Karpas-422 (cell line): ENCODE measurements around the gene NFYC. TPM values are rescaled to one million over a fixed set of nuclear protein-coding genes. Genes with fewer than 3 reads are reported as not detected.

Experiments
- DNase-seq: peaks from one replicate; pipeline ENCODE4 v3.0.0-alpha.2; 2015
- H2AFZ ChIP-seq: fragments of 200-600 bp; sonication (generic); 2 replicates; pipeline ENCODE4 v1.6.1; 2014; ENCODE audit warnings: antibody characterized with exemption, low read length, mixed read lengths
- H3K27ac ChIP-seq: fragments of 200-600 bp; sonication (generic); 2 replicates; pipeline ENCODE4 v1.5.1; 2014; ENCODE audit warnings: mild to moderate bottlenecking, low read length, moderate library complexity
- H3K27me3 ChIP-seq: fragments of 200-600 bp; sonication (generic); 2 replicates; pipeline ENCODE4 v1.6.1; 2014; ENCODE audit warnings: low read length, mixed read lengths
- H3K36me3 ChIP-seq: fragments of 200-600 bp; sonication (generic); 2 replicates; pipeline ENCODE4 v1.6.1; 2014; ENCODE audit warnings: low read length, mixed read lengths; ENCODE audit not compliant: insufficient read depth
- H3K4me1 ChIP-seq: fragments of 200-600 bp; sonication (generic); 2 replicates; pipeline ENCODE4 v1.6.1; 2014; ENCODE audit warnings: mild to moderate bottlenecking, low read length, mixed read lengths
- H3K4me2 ChIP-seq: fragments of 200-600 bp; sonication (generic); 2 replicates; pipeline ENCODE4 v1.6.1; 2014; ENCODE audit warnings: low read length, low read depth, mild to moderate bottlenecking; ENCODE audit not compliant: poor library complexity, severe bottlenecking
- H3K4me3 ChIP-seq: fragments of 200-600 bp; sonication (generic); 2 replicates; pipeline ENCODE4 v1.5.1; 2014; ENCODE audit warnings: mild to moderate bottlenecking, antibody characterized with exemption, low read length, mixed read lengths
- H3K79me2 ChIP-seq: fragments of 200-600 bp; sonication (generic); 2 replicates; pipeline ENCODE4 v1.6.1; 2014; ENCODE audit warnings: mild to moderate bottlenecking, low read length, mixed read lengths
- H3K9ac ChIP-seq: fragments of 200-600 bp; sonication (generic); 2 replicates; pipeline ENCODE4 v1.6.0; 2014; ENCODE audit warnings: low read length
- H3K9me2 ChIP-seq: fragments of 200-600 bp; sonication (generic), shearing (Covaris generic); replicated peaks from 2 replicates; pipeline ENCODE4 v1.6.0; 2014; ENCODE audit warnings: mild to moderate bottlenecking, low read length, moderate library complexity; ENCODE audit not compliant: insufficient read depth
- H3K9me3 ChIP-seq: fragments of 300-700, 200-600 bp; sonication (generic); 2 replicates; pipeline ENCODE4 v1.6.1; 2014; ENCODE audit warnings: low read length, mixed read lengths
- H4K20me1 ChIP-seq: fragments of 200-600 bp; sonication (generic); 2 replicates; pipeline ENCODE4 v1.6.1; 2014; ENCODE audit warnings: mild to moderate bottlenecking, antibody characterized with exemption, low read length, low read depth; ENCODE audit not compliant: insufficient read depth
- total RNA-seq: library from RNA; depleted of rRNA; stranded (reverse); fragments of >200 nt; shearing (Covaris generic); gene quantifications from 2 replicates; pipeline ENCODE4 v1.2.3, GENCODE V29; 2014; ENCODE audit warnings: low replicate concordance

NFYC gene
- total RNA-seq, 1 experiment from 2014 or later, result 62.6 TPM

DNA sequence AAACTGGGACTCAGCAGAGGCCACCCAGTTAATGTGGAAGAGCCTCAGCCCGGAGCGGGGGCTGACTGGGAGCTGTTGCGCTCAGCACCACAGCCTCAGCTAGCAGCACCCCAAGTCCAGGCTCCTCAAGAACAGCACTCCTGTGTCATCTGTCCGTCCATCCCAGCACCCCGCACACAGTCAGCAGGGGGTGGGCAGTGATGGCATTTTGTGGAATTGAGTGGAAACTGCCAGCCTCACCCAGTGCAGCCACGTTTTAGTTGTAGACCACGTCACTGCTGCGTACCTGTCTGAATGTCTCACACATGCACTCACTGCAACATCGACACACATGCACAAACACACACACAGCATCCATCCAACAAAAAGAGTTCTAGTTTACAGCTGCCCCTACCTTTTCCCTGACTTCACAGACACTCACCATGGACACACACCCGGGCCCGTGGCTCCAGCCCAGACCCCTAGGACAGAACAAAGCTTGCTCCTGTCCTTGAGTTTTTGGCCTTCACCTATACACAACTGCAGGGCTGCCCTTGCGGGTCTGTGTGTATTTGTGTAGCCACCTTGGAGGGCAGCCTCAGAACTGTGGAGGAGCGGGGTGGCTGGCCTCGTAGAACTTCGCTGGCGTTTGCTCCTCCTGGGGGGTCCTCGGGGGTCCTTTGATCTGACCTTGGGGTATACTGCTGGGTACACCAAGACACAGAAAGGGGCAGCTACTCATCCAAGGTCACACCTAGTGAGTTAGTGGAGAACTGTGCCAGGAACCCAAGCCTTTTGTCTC is 97.2 kb downstream of the NFYC start:
- H3K9me3 ChIP-seq, result no peaks in the 10 kb centered on the region
- no peak for DNase-seq
- H3K9ac ChIP-seq, result no peak overlapping the region
- no peaks in the 10 kb centered on the region for H3K9me2 ChIP-seq
- H3K4me3 ChIP-seq, result no peak overlapping the region
- H3K4me1 ChIP-seq, result peaks cover 23% of the 10 kb centered on the region
- no peaks in the 10 kb centered on the region for H4K20me1 ChIP-seq
- H3K27ac ChIP-seq, result no peak overlapping the region
- no peak overlapping the region for H3K4me2 ChIP-seq
- no peak overlapping the region for H2AFZ ChIP-seq
- no peaks in the 10 kb centered on the region for H3K27me3 ChIP-seq
- peaks cover 11% of the 10 kb centered on the region for H3K79me2 ChIP-seq
- no peaks in the 10 kb centered on the region for H3K36me3 ChIP-seq

DNA sequence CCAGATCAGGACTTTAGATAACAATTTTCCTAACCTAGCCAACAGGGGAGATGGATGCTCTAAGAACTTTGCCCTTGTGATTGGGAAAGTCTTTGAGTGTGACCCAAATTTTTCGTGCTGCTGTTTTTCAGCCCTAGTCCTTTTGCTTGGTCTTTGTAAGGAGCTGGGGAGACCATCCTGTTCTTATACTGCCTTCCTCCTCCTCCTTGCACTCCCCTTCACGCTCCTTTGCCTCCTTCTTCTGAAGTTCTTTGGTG is 97.8 kb downstream of the NFYC start:
- Histone ChIP-seq H3K9ac (no peak overlapping the region), H3K27me3 (no peaks in the 10 kb centered on the region), H3K27ac (no peak overlapping the region), H2AFZ (no peak overlapping the region), H3K9me3 (no peaks in the 10 kb centered on the region), H3K9me2 (no peaks in the 10 kb centered on the region), H3K79me2 (peaks cover 11% of the 10 kb centered on the region), H3K36me3 (no peaks in the 10 kb centered on the region), H3K4me2 (no peak overlapping the region), H3K4me1 (peaks cover 22% of the 10 kb centered on the region), H3K4me3 (no peak overlapping the region), H4K20me1 (no peaks in the 10 kb centered on the region)
- DNase-seq, result no peak

DNA sequence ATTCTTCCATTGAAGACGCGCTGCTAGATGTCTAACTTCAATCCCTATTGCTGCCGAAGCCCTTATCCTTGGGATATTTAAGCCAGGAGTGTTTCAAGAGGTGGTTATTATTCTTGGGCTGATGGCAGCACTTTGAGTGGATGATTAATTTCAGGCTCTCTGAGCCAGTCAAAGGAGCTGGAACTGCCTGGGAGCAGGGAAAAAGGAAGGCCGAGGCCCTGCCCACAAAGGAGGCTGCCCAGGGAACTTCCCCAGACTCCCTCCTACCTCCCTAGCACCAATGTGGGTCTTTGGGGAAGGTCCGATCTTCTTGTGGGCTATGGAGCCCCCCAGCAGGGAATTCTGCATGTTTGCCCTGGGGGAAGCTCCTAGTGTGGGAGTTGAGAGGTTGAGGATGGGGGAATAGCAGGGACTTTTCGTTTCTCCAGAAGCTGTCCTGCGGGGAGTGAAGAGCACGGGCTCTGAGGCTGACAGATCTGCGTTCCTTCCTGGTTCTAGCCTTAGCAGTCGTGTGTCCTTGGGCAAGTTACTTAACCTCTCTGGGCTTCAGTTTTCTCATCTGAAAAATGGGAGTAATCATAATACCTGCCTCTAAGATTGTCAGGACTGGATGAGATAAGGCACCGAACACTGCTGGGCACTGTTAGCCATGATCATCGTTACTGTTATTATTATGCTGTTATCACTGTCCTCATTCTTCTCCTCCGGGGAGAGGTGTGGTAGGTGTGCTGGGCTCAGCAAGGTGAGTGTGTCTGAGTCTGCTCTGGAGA is 98.3 kb downstream of the NFYC start:
- H3K9me3 ChIP-seq, result no peaks in the 10 kb centered on the region
- no peak overlapping the region for H3K9ac ChIP-seq
- H4K20me1 ChIP-seq, result no peaks in the 10 kb centered on the region
- H3K4me1 ChIP-seq, result peaks cover 16% of the 10 kb centered on the region
- no peak for DNase-seq
- no peaks in the 10 kb centered on the region for H3K27me3 ChIP-seq
- H3K4me2 ChIP-seq, result no peak overlapping the region
- H3K4me3 ChIP-seq, result no peak overlapping the region
- H2AFZ ChIP-seq, result no peak overlapping the region
- H3K9me2 ChIP-seq, result no peaks in the 10 kb centered on the region
- H3K36me3 ChIP-seq, result no peaks in the 10 kb centered on the region
- H3K27ac ChIP-seq, result no peak overlapping the region; the same call in 1 of the 2 replicates
- 0 out of 2 replicates have a peak, but pooled peaks cover 5% of the 10 kb centered on the region for H3K79me2 ChIP-seq

DNA sequence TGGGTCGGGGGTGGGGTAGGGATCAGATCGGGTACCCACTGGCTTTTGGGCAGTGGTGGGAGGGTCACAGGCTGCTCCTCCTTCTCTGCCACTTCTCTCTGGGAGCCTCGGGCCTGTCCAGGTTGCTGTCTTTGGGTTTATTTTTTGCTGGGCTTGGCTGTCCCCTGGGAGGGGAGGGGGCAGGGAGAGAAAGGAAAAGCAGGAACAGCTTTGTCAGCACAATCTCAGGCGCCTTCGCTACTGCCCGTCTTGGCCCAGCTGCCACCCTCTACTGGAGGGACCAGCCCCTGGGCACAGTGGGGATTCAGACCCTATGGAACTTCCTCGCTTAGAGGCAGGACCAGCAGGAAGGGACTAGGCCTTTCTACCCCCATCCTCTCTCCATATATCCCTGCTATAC is 100.5 kb downstream of the NFYC start:
- H3K27ac ChIP-seq, result no peak overlapping the region
- H3K9me3 ChIP-seq, result no peaks in the 10 kb centered on the region
- H3K36me3 ChIP-seq, result no peaks in the 10 kb centered on the region

GRCh38 chr1:40793617-40794016 is 102.1 kb downstream of the NFYC start:
- no peaks in the 10 kb centered on the region for H3K79me2 ChIP-seq
- no peak overlapping the region for H3K4me3 ChIP-seq
- no peaks in the 10 kb centered on the region for H3K27me3 ChIP-seq
- H3K27ac ChIP-seq, result peak overlapping the region; percentile 32; the same call in 1 of the 2 replicates
- H3K4me1 ChIP-seq, result peaks cover 46% of the 10 kb centered on the region
- no peak overlapping the region for H2AFZ ChIP-seq
- H3K9ac ChIP-seq, result no peak overlapping the region
- no peaks in the 10 kb centered on the region for H3K36me3 ChIP-seq
- no peak overlapping the region for H3K4me2 ChIP-seq
- H3K9me2 ChIP-seq, result no peaks in the 10 kb centered on the region
- no peak for DNase-seq
- no peaks in the 10 kb centered on the region for H4K20me1 ChIP-seq
- no peaks in the 10 kb centered on the region for H3K9me3 ChIP-seq

More for the DNA sequence above, 100.5 kb downstream of the NFYC start:
- Histone ChIP-seq H3K27me3 (no peaks in the 10 kb centered on the region), H3K4me3 (no peak overlapping the region), H4K20me1 (no peaks in the 10 kb centered on the region), H3K9me2 (no peaks in the 10 kb centered on the region), H3K4me1 (peaks cover 31% of the 10 kb centered on the region), H2AFZ (no peak overlapping the region), H3K9ac (no peak overlapping the region), H3K4me2 (no peak overlapping the region), H3K79me2 (no peaks in the 10 kb centered on the region)
- no peak for DNase-seq

- H3K27ac ChIP-seq, result peak overlapping the region; percentile 32; the same call in 1 of the 2 replicates
- no peak overlapping the region for H3K9ac ChIP-seq
- no peak for DNase-seq
- no peaks in the 10 kb centered on the region for H3K27me3 ChIP-seq
- H4K20me1 ChIP-seq, result no peaks in the 10 kb centered on the region
- no peaks in the 10 kb centered on the region for H3K9me2 ChIP-seq
- H3K36me3 ChIP-seq, result no peaks in the 10 kb centered on the region
- H3K4me3 ChIP-seq, result no peak overlapping the region
- H3K4me1 ChIP-seq, result peaks cover 51% of the 10 kb centered on the region
- H2AFZ ChIP-seq, result no peak overlapping the region
- H3K79me2 ChIP-seq, result no peaks in the 10 kb centered on the region
- no peak overlapping the region for H3K4me2 ChIP-seq
- no peaks in the 10 kb centered on the region for H3K9me3 ChIP-seq
Observed at GRCh38 chr1:40794048-40794447, 102.5 kb downstream of the NFYC start.

DNA sequence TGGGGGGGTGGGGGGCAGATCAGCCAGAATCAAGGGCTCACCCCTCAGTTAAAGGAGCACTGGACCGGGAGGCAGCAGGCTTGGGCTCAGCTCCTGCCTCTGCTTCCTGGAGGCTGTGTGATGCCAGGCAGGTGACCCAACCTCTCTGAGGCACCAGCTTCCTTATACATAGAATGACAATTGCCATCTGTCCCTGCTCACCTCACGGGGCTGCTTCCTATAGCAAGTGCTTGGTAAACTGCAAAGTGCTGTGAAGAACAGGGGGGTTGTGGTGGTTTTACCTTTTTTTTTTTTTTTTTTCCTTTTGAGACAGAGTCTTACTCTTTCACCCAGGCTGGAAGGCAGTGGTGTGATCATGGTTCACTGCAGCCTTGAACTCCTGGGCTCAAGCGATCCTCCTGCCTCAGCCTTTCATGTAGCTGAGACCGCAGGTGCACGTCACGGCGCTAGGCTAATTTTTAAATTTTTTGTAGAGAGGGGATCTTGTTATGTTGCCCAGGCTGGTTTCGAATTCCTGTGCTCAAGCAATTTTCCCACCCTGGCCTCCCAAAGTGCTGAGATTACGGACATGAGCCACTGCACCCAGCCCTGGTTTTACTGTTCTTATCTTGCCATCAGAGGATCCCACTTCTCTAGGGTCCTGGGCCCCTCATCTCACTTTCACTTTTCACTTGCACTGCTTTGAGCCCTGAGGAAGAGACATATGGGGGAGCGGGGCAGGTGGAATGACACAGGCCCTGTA is 103.6 kb downstream of the NFYC start:
- H3K4me1 ChIP-seq, result peaks cover 61% of the 10 kb centered on the region
- H3K27ac ChIP-seq, result peak overlapping the region; percentile 100
- no peak overlapping the region for H2AFZ ChIP-seq
- H4K20me1 ChIP-seq, result no peaks in the 10 kb centered on the region
- no peaks in the 10 kb centered on the region for H3K9me2 ChIP-seq
- H3K9ac ChIP-seq, result peak overlapping the region; percentile 60
- H3K79me2 ChIP-seq, result no peaks in the 10 kb centered on the region
- H3K4me2 ChIP-seq, result peak overlapping the region; percentile 58
- DNase-seq, result no peak
- H3K27me3 ChIP-seq, result no peaks in the 10 kb centered on the region
- H3K36me3 ChIP-seq, result no peaks in the 10 kb centered on the region
- peak overlapping the region; percentile 29; the same call in 1 of the 2 replicates for H3K4me3 ChIP-seq
- H3K9me3 ChIP-seq, result no peaks in the 10 kb centered on the region
